OCI-LY1 (cell line): Measurements from ENCODE around the gene ASPRV1.

ENCODE experiments used
- CTCF ChIP-seq: fragments of 200-600 bp; sonication (generic), shearing (Covaris generic); IDR thresholded peaks from 2 replicates; pipeline ENCODE4 v1.5.1; 2017; ENCODE audit warnings: mild to moderate bottlenecking, antibody characterized with exemption, low read length, moderate library complexity, mixed read lengths
- EZH2 ChIP-seq: fragments of 200-600 bp; sonication (generic), shearing (Covaris generic); IDR thresholded peaks from 2 replicates; pipeline ENCODE4 v1.8.0; 2017; ENCODE audit warnings: borderline replicate concordance, mixed run types, mild to moderate bottlenecking, antibody characterized with exemption, low read length, moderate library complexity, mixed read lengths

GRCh38 chr2:69958480-69958879 is 3.0 kb downstream of the ASPRV1 start:
- TF ChIP-seq CTCF (no peak), EZH2 (no peak)
